ENCODE results near the gene CCL17. TPM values are rescaled to one million over a fixed set of nuclear protein-coding genes. Genes with fewer than 3 reads are reported as not detected.
"Not testable (repeated sequence)": the region's sequence is repeated elsewhere in the genome, so short reads cannot be mapped to it uniquely, and the experiment has no call there.

CCL17 gene
- polyA plus RNA-seq, 3 donors from 2014 or later = not detected

DNA sequence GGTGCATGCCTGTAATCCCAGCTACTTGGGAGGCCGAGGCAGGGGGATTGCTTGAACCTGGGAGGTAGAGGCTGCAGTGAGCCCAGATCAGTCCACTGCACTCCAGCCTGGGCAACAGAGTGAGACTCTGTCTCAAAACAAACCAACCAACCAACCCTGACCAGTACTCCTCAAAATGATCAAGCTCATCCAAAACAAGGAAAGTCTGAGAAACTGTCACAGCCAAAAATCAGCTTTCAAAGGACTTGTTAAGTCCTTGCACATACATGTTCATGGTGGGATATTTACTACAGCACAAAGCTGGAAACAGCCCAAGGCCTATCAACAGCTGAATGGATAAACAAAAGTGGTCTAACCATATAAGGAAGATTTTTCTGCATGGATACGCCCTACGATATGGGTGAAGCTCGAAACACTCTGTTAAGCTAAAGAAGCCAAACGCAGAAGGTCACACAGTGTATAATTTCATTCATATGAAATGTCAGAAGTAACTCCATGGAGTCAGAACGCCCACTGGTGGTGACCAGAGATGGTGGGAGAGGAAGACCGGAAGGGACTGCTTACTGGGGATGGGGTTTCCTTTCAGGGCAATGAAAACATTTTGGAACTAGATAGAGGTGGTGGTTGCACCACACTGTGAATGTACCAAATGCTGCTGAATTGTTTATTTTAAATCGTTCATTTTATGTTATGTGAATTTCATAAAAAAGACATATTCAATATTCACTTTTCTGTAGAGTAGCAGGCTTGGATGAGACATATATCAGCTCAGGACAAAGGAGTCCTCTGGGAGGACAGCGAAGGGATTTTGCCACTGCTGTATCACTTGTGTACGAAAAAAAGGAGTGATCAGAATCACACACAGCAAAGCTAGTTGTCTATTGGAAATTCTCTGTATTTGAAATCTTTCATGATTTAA is 17.7 kb downstream of the CCL17 start:
- Mint-ChIP-seq H3K36me3 (peaks cover 1 to 4% (median 3%) of the 10 kb centered on the region in 3 donors), H3K27ac (peak overlapping the region in 1 of 6 donors; percentile 62), H3K9me3 (no peaks in the 10 kb centered on the region), H3K4me3 (no peak overlapping the region), H3K4me1 (peaks cover 20% of the 10 kb centered on the region in 2 donors), H3K27me3 (ENCODE audit: low read depth in 3 of 3) (peaks cover under 1 to 5% (median 5%) of the 10 kb centered on the region in 3 donors)
- no peak for DNase-seq

DNA sequence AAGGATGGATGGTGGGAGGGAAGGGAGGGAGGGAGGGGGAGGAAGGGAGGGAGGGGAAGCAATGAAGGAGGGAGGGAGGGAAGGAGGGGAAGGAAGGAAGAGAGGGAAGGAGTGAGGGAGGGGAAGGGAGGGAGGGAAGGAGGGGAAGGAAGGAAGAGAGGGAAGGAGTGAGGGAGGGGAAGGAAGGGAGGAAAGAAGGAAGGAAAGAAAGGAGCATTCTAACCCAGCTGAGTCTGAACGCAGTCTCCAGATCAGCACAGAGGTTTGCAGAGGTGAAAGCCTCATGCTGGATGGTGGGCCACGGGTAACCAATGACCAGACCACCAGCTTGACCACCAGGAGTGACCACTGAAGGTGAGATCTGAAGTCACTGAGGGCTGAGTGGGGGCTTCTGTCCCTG is 18.6 kb downstream of the CCL17 start:
- Mint-ChIP-seq H3K27ac (no peak overlapping the region), H3K9me3 (no peaks in the 10 kb centered on the region), H3K4me1 (peaks cover 11 to 13% of the 10 kb centered on the region in 2 donors), H3K4me3 (no peak overlapping the region), H3K27me3 (ENCODE audit: low read depth in 3 of 3) (peaks cover 0 to 5% (median 5%) of the 10 kb centered on the region in 3 donors), H3K36me3 (peaks cover 8 to 11% (median 11%) of the 10 kb centered on the region in 3 donors)
- no peak for DNase-seq

DNA sequence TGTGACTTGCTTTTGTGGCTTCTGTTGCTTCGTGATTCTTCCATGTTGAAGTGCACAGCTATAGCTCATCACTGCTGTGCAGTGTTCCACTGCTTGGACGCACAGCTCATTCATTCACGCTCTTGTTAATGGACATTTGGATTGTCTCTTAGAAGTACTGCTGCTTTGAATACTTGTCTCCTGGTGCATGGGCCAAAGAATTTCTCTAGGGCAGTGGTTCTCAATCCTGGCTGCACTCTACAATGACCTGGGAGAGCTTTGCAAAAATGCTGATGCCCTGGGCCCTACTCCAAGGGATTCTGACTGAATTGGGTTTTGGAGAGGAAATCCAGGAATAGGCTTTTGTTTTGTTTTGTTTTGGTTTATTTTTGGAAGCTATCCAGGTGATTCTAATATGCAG is 20.0 kb downstream of the CCL17 start:
- peaks cover 15 to 21% (median 16%) of the 10 kb centered on the region in 3 donors for H3K36me3 Mint-ChIP-seq
- no peak overlapping the region for H3K4me3 Mint-ChIP-seq
- H3K4me1 Mint-ChIP-seq = peaks cover 0 to 2% of the 10 kb centered on the region in 2 donors
- peaks cover 0 to 5% (median 2%) of the 10 kb centered on the region in 3 donors for H3K27me3 Mint-ChIP-seq (ENCODE audit: low read depth in 3 of 3)
- H3K9me3 Mint-ChIP-seq = no peaks in the 10 kb centered on the region
- DNase-seq = no peak
- no peak overlapping the region for H3K27ac Mint-ChIP-seq

DNA sequence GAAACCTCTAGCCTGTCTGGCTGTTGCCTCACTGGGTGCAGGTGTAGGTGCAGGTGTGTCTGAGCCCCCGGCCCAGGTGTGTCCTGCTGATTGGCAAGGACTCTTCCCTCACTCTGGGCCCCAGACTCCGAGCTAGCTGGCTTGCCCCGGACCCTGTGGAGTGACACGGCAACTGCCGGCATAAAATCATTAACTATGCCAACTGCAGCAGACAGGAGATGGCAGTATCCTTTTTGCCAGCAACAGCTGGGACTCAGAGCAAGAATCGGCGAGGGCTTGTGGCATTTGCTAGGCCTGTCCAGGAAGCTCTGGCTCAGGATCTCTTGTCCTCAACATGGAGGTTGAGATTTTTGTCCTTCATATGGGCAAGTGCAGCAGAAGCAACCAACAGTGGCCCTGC is 21.8 kb downstream of the CCL17 start:
- Mint-ChIP-seq H3K27ac (no peak overlapping the region), H3K4me3 (no peak overlapping the region), H3K9me3 (no peaks in the 10 kb centered on the region), H3K36me3 (peaks cover 25 to 38% (median 25%) of the 10 kb centered on the region in 3 donors), H3K4me1 (no peaks in the 10 kb centered on the region), H3K27me3 (ENCODE audit: low read depth in 3 of 3) (peaks cover 0 to 3% (median 2%) of the 10 kb centered on the region in 3 donors)
- DNase-seq = no peak

DNA sequence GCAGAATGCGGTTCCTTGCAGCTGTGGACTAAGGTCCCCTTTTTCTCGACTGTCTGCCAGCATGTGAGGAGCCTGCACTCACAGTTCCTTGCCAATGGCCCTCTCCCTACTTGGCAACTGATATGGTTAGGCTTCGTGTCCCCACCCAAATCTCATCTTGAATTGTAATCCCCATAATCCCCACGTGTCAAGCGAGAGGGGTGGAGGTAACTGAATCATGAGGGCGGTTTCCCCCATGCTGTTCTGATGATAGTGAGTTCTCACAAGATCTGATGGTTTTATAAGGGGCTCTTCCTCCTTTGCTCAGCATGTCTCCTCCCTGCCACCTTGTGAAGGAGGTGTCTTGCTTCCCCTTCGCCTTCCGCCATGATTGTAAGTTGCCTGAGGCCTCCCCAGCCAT is 22.7 kb downstream of the CCL17 start:
- Mint-ChIP-seq H3K36me3 (peaks cover 29 to 44% (median 29%) of the 10 kb centered on the region in 3 donors), H3K4me3 (no peak overlapping the region), H3K27ac (no peak overlapping the region), H3K27me3 (ENCODE audit: low read depth in 3 of 3) (peaks cover 0 to 3% (median 2%) of the 10 kb centered on the region in 3 donors), H3K4me1 (no peaks in the 10 kb centered on the region), H3K9me3 (no peaks in the 10 kb centered on the region)
- DNase-seq = no peak

DNA sequence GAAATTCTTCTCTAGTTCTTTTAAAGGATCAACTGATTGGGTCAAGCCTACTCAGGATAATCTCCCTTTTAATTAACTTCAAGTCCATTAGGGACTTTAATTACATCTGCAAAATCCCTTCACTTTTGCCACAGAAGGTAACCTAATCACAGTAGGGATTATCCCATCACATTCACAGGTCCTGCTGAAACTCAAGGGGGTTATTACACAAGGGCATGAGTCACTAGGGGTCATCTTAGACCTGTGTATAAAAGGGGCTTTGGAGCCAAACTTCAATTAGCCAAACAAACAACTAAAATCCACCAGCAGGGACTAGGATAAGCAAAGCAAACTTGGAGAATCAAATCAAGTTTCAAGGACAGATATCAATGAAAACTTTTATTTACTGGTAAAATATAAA is 23.3 kb downstream of the CCL17 start:
- Mint-ChIP-seq H3K4me3 (no peak overlapping the region), H3K36me3 (peaks cover 29 to 49% (median 29%) of the 10 kb centered on the region in 3 donors), H3K27ac (no peak overlapping the region), H3K4me1 (no peaks in the 10 kb centered on the region), H3K27me3 (ENCODE audit: low read depth in 3 of 3) (peaks cover 0 to 3% (median 2%) of the 10 kb centered on the region in 3 donors), H3K9me3 (no peaks in the 10 kb centered on the region)
- no peak for DNase-seq

DNA sequence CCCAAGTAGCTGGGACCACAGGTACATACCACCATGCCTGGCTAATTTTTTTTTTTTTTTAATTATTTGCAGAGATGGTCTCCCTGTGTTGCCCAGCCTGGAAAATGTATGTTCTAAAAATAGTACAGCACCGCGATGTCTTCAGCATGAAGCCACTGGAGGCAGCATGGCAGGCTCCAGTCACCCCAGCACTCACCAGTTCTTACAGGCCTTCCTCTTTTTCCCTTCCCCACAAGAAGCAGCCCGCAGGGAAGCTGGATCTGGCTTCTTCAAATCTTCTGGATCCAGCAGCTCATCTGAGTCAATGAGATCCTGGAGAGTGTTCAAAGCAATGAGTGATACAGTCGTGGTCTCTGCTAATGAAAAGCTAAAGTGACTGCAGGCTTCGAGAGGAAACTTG is 26.4 kb downstream of the CCL17 start:
- H3K4me3 Mint-ChIP-seq = no peak overlapping the region
- H3K9me3 Mint-ChIP-seq = no peaks in the 10 kb centered on the region
- no peaks in the 10 kb centered on the region for H3K4me1 Mint-ChIP-seq
- peaks cover 0 to 3% (median 2%) of the 10 kb centered on the region in 3 donors for H3K27me3 Mint-ChIP-seq (ENCODE audit: low read depth in 3 of 3)
- no peak for DNase-seq
- no peak overlapping the region for H3K27ac Mint-ChIP-seq
- peaks cover 34 to 76% (median 40%) of the 10 kb centered on the region in 3 donors for H3K36me3 Mint-ChIP-seq

DNA sequence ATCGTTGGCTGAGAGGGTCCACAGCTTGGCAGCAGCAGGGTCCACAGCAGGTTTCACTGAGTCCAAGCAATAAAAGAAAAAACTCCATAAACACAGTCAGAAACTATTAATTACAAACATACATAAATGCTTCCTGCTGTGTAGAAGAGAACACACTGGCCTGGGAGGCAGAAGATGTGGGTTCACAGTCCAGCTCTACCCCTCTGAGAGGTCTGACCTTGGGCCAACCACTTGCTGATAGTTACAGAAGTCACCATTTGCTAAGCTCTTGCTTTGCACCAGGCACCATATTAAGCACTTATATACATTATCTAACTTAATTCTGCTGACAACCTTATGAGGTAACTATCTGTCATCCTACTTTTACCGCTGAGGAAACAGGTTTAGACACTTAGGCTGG is 27.9 kb downstream of the CCL17 start:
- no peak overlapping the region for H3K27ac Mint-ChIP-seq
- peaks cover 29 to 74% (median 36%) of the 10 kb centered on the region in 3 donors for H3K36me3 Mint-ChIP-seq

DNA sequence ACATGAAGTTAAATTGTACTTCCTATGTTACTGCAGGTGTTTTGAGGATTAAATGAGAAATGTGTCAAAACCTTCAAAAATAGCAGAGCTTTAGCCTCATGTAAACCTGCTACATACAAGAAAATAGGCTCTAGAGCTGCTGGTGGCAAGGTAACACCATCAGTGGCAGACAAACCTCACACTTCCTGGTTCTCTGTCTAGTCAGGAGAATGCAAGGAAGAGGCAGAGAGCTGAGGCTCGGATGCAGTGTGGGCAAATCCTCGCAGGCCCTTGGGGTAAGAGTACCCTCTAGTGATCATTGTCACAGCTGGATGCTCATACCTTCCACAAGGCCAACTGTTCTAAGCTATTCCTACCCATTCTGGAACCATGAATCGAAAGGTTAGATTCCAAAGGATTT is 28.4 kb downstream of the CCL17 start:
- no peak for DNase-seq
- Mint-ChIP-seq H3K27me3 (ENCODE audit: low read depth in 3 of 3) (peaks cover 0 to 3% (median 2%) of the 10 kb centered on the region in 3 donors), H3K4me1 (no peaks in the 10 kb centered on the region), H3K27ac (no peak overlapping the region), H3K9me3 (no peaks in the 10 kb centered on the region), H3K36me3 (peaks cover 24 to 72% (median 35%) of the 10 kb centered on the region in 3 donors), H3K4me3 (no peak overlapping the region)

More for the DNA sequence above, 27.9 kb downstream of the CCL17 start:
- H3K4me1 Mint-ChIP-seq = no peaks in the 10 kb centered on the region
- no peaks in the 10 kb centered on the region for H3K9me3 Mint-ChIP-seq
- DNase-seq = no peak
- H3K27me3 Mint-ChIP-seq (ENCODE audit: low read depth in 3 of 3) = peaks cover 0 to 3% (median 2%) of the 10 kb centered on the region in 3 donors
- H3K4me3 Mint-ChIP-seq = no peak overlapping the region

DNA sequence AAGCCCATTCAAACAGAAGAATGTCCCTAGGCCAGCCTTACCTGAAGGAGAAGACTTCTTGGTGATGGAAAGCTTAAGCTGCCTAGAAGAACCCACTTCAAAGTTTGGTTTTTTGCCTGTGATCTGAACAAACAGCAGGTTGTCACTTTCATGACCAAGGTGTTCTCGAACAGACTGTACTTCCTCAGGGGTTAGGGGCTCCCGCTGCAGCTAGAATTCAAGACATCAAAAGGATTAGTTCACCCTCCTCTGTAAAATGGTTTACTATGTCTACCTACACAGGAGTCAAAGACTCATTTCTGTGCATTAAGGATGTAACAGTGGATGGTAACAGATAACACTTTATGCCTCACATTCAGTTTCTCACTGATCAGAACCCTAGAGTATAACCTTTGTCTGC is 29.4 kb downstream of the CCL17 start:
- Mint-ChIP-seq H3K27ac (no peak overlapping the region), H3K4me3 (no peak overlapping the region), H3K27me3 (ENCODE audit: low read depth in 3 of 3) (peaks cover 2 to 3% (median 2%) of the 10 kb centered on the region in 3 donors), H3K9me3 (peaks cover 0 to 3% (median 0%) of the 10 kb centered on the region in 6 donors), H3K36me3 (peaks cover 30 to 73% (median 37%) of the 10 kb centered on the region in 3 donors), H3K4me1 (no peaks in the 10 kb centered on the region)
- no peak for DNase-seq

DNA sequence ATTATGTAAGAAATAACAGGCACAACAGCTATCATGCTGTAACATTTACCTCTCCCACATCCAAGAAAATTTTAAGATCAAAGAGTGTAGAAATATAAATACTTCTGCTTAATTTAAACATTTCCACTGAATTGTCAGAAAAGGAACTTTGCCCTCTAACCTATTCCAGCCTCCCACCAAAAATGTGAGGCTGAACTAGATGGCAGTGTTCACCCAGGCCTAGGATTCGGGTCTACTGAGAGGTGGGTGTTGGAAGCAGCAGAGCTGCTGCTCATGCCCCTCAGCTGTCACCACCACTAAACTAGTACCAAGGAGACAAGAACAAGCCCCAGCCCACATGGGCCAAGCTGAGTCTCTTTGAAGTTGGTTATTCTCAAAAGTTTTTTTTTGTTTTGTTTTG is 31.3 kb downstream of the CCL17 start:
- Mint-ChIP-seq H3K36me3 (peaks cover 40 to 78% (median 48%) of the 10 kb centered on the region in 3 donors), H3K9me3 (peaks cover 9 to 13% (median 10%) of the 10 kb centered on the region in 6 donors)

DNA sequence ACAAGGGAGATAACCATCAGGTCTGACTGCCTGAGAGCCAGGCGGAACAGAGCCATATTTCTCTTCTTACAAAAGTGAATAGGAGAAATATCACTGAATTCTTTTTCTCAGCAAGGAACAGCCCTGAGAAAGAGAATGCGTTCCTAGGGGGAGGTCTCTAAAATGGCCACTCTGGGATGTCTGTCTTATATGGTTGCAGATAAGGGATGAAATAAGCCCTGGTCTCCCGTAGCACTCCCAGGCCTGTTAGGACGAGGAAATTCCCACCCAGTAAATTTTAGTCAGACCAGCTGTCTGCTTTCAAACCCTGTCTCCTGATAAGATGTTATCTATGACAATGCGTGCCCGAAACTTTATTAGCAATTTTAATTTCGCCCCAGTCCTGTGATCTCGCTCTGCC is 35.4 kb downstream of the CCL17 start:
- H3K27ac Mint-ChIP-seq = peak overlapping the region in 1 of 6 donors; percentile 19
- not testable (repeated sequence) for DNase-seq; H3K27me3 Mint-ChIP-seq (ENCODE audit: low read depth in 3 of 3); H3K4me3 Mint-ChIP-seq; H3K4me1 Mint-ChIP-seq
- H3K36me3 Mint-ChIP-seq = peaks cover 40 to 46% (median 41%) of the 10 kb centered on the region in 3 donors
- peaks cover 10 to 14% (median 12%) of the 10 kb centered on the region in 6 donors for H3K9me3 Mint-ChIP-seq

More for the DNA sequence above, 31.3 kb downstream of the CCL17 start:
- no peak overlapping the region for H3K4me3 Mint-ChIP-seq
- H3K27me3 Mint-ChIP-seq (ENCODE audit: low read depth in 3 of 3) = peaks cover 2 to 3% (median 2%) of the 10 kb centered on the region in 3 donors
- H3K4me1 Mint-ChIP-seq = no peaks in the 10 kb centered on the region
- no peak overlapping the region for H3K27ac Mint-ChIP-seq
- no peak for DNase-seq

DNA sequence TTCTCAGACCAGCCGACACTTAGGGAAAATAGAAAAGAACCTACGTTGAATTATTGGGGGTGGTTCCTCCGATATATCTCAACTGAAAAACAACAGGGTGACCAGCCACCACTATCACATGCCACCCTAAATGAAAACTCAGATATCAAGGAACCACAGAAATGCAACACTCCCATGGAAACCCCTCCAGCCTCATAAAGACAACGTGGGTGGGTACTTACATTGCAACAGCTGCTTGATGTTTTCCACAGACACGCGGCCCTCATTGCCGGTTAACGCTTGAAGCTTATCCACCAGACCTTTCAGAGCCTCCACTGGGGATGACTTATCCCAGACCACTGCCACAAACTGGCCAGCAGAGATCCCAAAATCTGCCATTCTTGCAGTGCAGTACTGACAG is 36.0 kb downstream of the CCL17 start:
- peaks cover 38 to 44% (median 41%) of the 10 kb centered on the region in 3 donors for H3K36me3 Mint-ChIP-seq

DNA sequence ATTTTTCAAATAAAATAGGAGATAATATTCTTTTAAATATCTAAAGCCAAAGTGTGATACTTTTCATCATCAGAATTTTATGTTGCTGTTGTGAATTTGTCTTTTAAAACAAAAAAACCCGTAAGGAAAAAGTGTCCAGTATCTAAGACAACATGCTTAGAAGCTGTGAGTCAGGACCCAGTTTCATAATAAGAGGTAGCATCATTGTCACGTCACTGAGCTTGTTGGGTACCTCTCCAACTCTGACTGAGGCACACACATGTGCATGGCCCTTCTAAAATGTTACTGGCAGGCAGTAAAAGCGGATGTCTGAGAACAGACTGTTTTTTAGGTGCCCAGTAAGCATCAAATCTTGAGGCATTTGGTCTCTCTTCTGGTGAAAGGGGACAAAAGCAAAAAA is 40.1 kb downstream of the CCL17 start:
- Mint-ChIP-seq H3K4me3 (no peak overlapping the region), H3K9me3 (peaks cover 7 to 12% (median 10%) of the 10 kb centered on the region in 6 donors), H3K27ac (no peak overlapping the region), H3K27me3 (ENCODE audit: low read depth in 3 of 3) (peaks cover 0 to 2% (median 1%) of the 10 kb centered on the region in 3 donors), H3K4me1 (peaks cover 18 to 32% of the 10 kb centered on the region in 2 donors), H3K36me3 (peaks cover 17 to 23% (median 19%) of the 10 kb centered on the region in 3 donors)
- DNase-seq = no peak

More for the DNA sequence above, 36.0 kb downstream of the CCL17 start:
- H3K27ac Mint-ChIP-seq; H3K27me3 Mint-ChIP-seq (ENCODE audit: low read depth in 3 of 3); H3K4me1 Mint-ChIP-seq; H3K4me3 Mint-ChIP-seq; DNase-seq: not testable (repeated sequence)
- peaks cover 10 to 14% (median 12%) of the 10 kb centered on the region in 6 donors for H3K9me3 Mint-ChIP-seq
